ENCODE measurements around the gene SCAF8. TPM values are rescaled to one million over a fixed set of nuclear protein-coding genes. Genes with fewer than 3 reads are reported as not detected.

SCAF8 gene
- polyA plus RNA-seq, 1 of the 3 experiments (the other 2 are of a cell fraction) = 11.0 TPM

GRCh38 chr6:154835307-154835706 lies 102.1 kb downstream of the SCAF8 start:
- Histone ChIP-seq H3K79me2 (ENCODE audit: insufficient read depth) (peaks cover 86% of the 10 kb centered on the region), H3F3A (replicated peaks; ENCODE audit: insufficient read depth) (peaks cover 12% of the 10 kb centered on the region), H3K36me3 (replicated peaks in 1 of 2; ENCODE audit: control insufficient read depth in 1 of 2, insufficient read depth in 2 of 2, low read length in 1 of 2) (peaks cover 44 to 52% of the 10 kb centered on the region in 2 experiments), H3K4me1 (ENCODE audit: control insufficient read depth in 1 of 2, insufficient read depth in 2 of 2, low read depth in 1 of 2, low read length in 1 of 2) (peaks cover 0 to 12% of the 10 kb centered on the region in 2 experiments; a peak in 3 of 4 replicates), H4K20me1 (ENCODE audit: insufficient read depth) (peaks cover 39% of the 10 kb centered on the region), H3K9me3 (no peaks in the 10 kb centered on the region), H3K4me2 (no peak overlapping the region), H3K27me3 (ENCODE audit: insufficient read depth) (no peaks in the 10 kb centered on the region), H3K27ac (ENCODE audit: low read depth in 2 of 2, low read length in 1 of 2) (peak overlapping the region in 1 of 2 experiments; percentile 6; a peak in 1 of 4 replicates), H3K9ac (no peak overlapping the region), H3K9me2 (no peaks in the 10 kb centered on the region), H2AFZ (ENCODE audit: low read depth) (no peak overlapping the region), H3K4me3 (ENCODE audit: low read depth in 2 of 2, low read length in 1 of 2) (no peak overlapping the region)
- CTCF ChIA-PET = interaction anchor here (1.2 to 1.7 kb wide), 2 partner anchors 9 to 30 kb away, joined by 3 to 5 read pairs; no protein-coding TSS in a partner anchor
- DNase-seq = no peak
- WGBS (ENCODE audit: low lambda C conversion rate) = 91% methylated on average over 4 of the region's 4 CpGs
- TF ChIP-seq TEAD4 (IDR thresholded peaks at IDR 0.05; ENCODE audit: borderline replicate concordance, insufficient read depth) = no peak
- no peak for TF ChIP-seq JUND (IDR thresholded peaks at IDR 0.05)
- TF ChIP-seq POLR2AphosphoS5 (IDR thresholded peaks at IDR 0.05; ENCODE audit: low read depth, low read length) = no peak
- TF ChIP-seq RCOR1 (IDR thresholded peaks at IDR 0.05; ENCODE audit: low read length) = no peak
- no peak for TF ChIP-seq USF2 (IDR thresholded peaks at IDR 0.05; ENCODE audit: borderline replicate concordance, low read depth, low read length)
- TF ChIP-seq MEF2A (IDR thresholded peaks at IDR 0.05; ENCODE audit: borderline replicate concordance, low read depth) = no peak
- no peak for TF ChIP-seq TAF1 (IDR thresholded peaks at IDR 0.05; ENCODE audit: borderline replicate concordance, low read depth, low read length)
- TF ChIP-seq CTCF (IDR thresholded peaks at IDR 0.05) = no peak
- TF ChIP-seq EZH2phosphoT487 (IDR thresholded peaks at IDR 0.05; ENCODE audit: borderline replicate concordance, low read depth) = no peak
- TF ChIP-seq SMC3 (IDR thresholded peaks at IDR 0.05; ENCODE audit: low read depth, low read length) = no peak
- no peak for TF ChIP-seq RFX5 (IDR thresholded peaks at IDR 0.05; ENCODE audit: low read length)
- TF ChIP-seq ELF1 (IDR thresholded peaks at IDR 0.05) = no peak
- POLR2A ChIA-PET = no interaction called here

GRCh38 chr6:154839546-154839945 lies 106.3 kb downstream of the SCAF8 start:
- H2AFZ ChIP-seq (ENCODE audit: low read depth) = no peak overlapping the region
- peaks cover 18% of the 10 kb centered on the region for H3F3A ChIP-seq (replicated peaks; ENCODE audit: insufficient read depth)
- H3K9me2 ChIP-seq = no peaks in the 10 kb centered on the region
- no peak for TF ChIP-seq ZBTB33 (IDR thresholded peaks at IDR 0.05; ENCODE audit: borderline replicate concordance, low read depth)
- TF ChIP-seq FOXJ3 (CRISPR knock-in tag; IDR thresholded peaks at IDR 0.05) = no peak
- H3K4me3 ChIP-seq (ENCODE audit: low read depth in 2 of 2, low read length in 1 of 2) = no peak overlapping the region
- no peak overlapping the region for H3K9ac ChIP-seq
- H3K4me2 ChIP-seq = no peak overlapping the region
- H4K20me1 ChIP-seq (ENCODE audit: insufficient read depth) = peaks cover 66% of the 10 kb centered on the region
- no peak for DNase-seq
- no peaks in the 10 kb centered on the region for H3K27me3 ChIP-seq (ENCODE audit: insufficient read depth)
- WGBS (ENCODE audit: low lambda C conversion rate) = 95% methylated on average over 6 of the region's 6 CpGs
- peaks cover 14 to 22% of the 10 kb centered on the region in 2 experiments for H3K36me3 ChIP-seq (replicated peaks in 1 of 2; ENCODE audit: control insufficient read depth in 1 of 2, insufficient read depth in 2 of 2, low read length in 1 of 2)
- H3K4me1 ChIP-seq (ENCODE audit: control insufficient read depth in 1 of 2, insufficient read depth in 2 of 2, low read depth in 1 of 2, low read length in 1 of 2) = peaks cover 10 to 19% of the 10 kb centered on the region in 2 experiments; a peak in 3 of 4 replicates
- H3K27ac ChIP-seq (ENCODE audit: low read depth in 2 of 2, low read length in 1 of 2) = no peak overlapping the region
- peaks cover 98% of the 10 kb centered on the region for H3K79me2 ChIP-seq (ENCODE audit: insufficient read depth)
- ChIA-PET CTCF (interaction anchor here (1.4 kb wide), 1 partner anchor 164 kb away, joined by 3 read pairs; no protein-coding TSS in a partner anchor), POLR2A (no interaction called here)
- H3K9me3 ChIP-seq = no peaks in the 10 kb centered on the region

Measured in SK-N-SH (cell line).